ENCODE results near the gene ANGPT4. TPM values are rescaled to one million over a fixed set of nuclear protein-coding genes. Genes with fewer than 3 reads are reported as not detected.

Gene ANGPT4
- total and polyA plus RNA-seq, 2 of the 13 experiments (the other 11 are each of a cell fraction or from before 2014, with no cell fraction given), result not detected

GRCh38 chr20:854601-855000 is 61.5 kb downstream of the ANGPT4 start:
- WGBS (ENCODE audit: low lambda C conversion rate), result 12% methylated on average over 6 of the region's 6 CpGs
- DNase-seq (ENCODE audit: low spot score) (no peak), FAIRE-seq (no peak), ATAC-seq (no peak)
- BruUV-seq (replicated peaks), result no TSS peak
- ChIA-PET CTCF (ENCODE audit: low intra/inter-chr PET ratio, low total read pairs) (no interaction called here), POLR2A (no interaction called here)
- intact Hi-C loops (cut with micrococcal nuclease; ENCODE audit: unreplicated experiment) (no loop called here), in situ Hi-C loops (cut with HindIII; ENCODE audit: extremely low pct_ligation_motif_present, low pct_unique_long_range_greater_than_20kb) (no loop called here)
- Histone ChIP-seq H3K4me2 (ENCODE audit: low read depth, low read length) (no peak overlapping the region), H3K27me3 (ENCODE audit: control insufficient read depth in 1 of 2, insufficient read depth in 2 of 2, low read length in 2 of 2) (peaks cover 0 to 14% of the 10 kb centered on the region in 2 experiments; a peak in 3 of 5 replicates), H3K36me3 (replicated peaks in 1 of 2; ENCODE audit: control insufficient read depth in 1 of 2, insufficient read depth in 2 of 2, low read length in 2 of 2) (no peaks in the 10 kb centered on the region), H3K4me3 (replicated peaks in 1 of 3; ENCODE audit: insufficient read depth in 1 of 3, low read depth in 2 of 3, low read length in 3 of 3) (no peak overlapping the region), H3K79me2 (ENCODE audit: insufficient read depth, low read length) (no peaks in the 10 kb centered on the region), H3K4me1 (ENCODE audit: insufficient read depth, low read length) (no peaks in the 10 kb centered on the region), H4K20me1 (ENCODE audit: insufficient read depth, low read length) (no peaks in the 10 kb centered on the region), H3K27ac (ENCODE audit: extremely low read length, insufficient read depth, low read length) (no peak overlapping the region), H3K9me3 (ENCODE audit: low read length) (no peaks in the 10 kb centered on the region), H2AFZ (ENCODE audit: low read length) (no peak overlapping the region), H3K9ac (ENCODE audit: insufficient read depth, low read depth, low read length) (no peak overlapping the region)
- TF ChIP-seq LBX2 (CRISPR knock-in tag; IDR thresholded peaks at IDR 0.05; ENCODE audit: borderline replicate concordance) (no peak), ZUFSP (CRISPR knock-in tag; IDR thresholded peaks at IDR 0.05; ENCODE audit: borderline replicate concordance) (no peak), HCFC1 (IDR thresholded peaks at IDR 0.05; ENCODE audit: low read depth, low read length) (no peak), POLR2A (IDR thresholded peaks at IDR 0.05; ENCODE audit: insufficient read depth in 1 of 2, low read depth in 2 of 2, low read length in 2 of 2) (no peak), ZNF547 (CRISPR knock-in tag; IDR thresholded peaks at IDR 0.05) (no peak), ZNF567 (CRISPR knock-in tag; IDR thresholded peaks at IDR 0.05; ENCODE audit: borderline replicate concordance) (no peak), ZNF749 (CRISPR knock-in tag; IDR thresholded peaks at IDR 0.05; ENCODE audit: borderline replicate concordance) (no peak), ZNF678 (CRISPR knock-in tag; IDR thresholded peaks at IDR 0.05) (no peak), KIAA2018 (CRISPR knock-in tag; IDR thresholded peaks at IDR 0.05; ENCODE audit: borderline replicate concordance) (no peak), ZNF17 (CRISPR knock-in tag; IDR thresholded peaks at IDR 0.05) (no peak)
- TF ChIP-seq, protein P1, sequence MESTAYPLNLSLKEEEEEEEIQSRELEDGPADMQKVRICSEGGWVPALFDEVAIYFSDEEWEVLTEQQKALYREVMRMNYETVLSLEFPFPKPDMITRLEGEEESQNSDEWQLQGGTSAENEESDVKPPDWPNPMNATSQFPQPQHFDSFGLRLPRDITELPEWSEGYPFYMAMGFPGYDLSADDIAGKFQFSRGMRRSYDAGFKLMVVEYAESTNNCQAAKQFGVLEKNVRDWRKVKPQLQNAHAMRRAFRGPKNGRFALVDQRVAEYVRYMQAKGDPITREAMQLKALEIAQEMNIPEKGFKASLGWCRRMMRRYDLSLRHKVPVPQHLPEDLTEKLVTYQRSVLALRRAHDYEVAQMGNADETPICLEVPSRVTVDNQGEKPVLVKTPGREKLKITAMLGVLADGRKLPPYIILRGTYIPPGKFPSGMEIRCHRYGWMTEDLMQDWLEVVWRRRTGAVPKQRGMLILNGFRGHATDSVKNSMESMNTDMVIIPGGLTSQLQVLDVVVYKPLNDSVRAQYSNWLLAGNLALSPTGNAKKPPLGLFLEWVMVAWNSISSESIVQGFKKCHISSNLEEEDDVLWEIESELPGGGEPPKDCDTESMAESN (CRISPR knock-in tag; conservative IDR thresholded peaks at IDR 0.05), result no peak
